ENCODE measurements around the gene FICD. TPM values are rescaled to one million over a fixed set of nuclear protein-coding genes. Genes with fewer than 3 reads are reported as not detected.

The FICD gene
- total RNA-seq, 1 donor from 2014 or later = 3.6 TPM

DNA sequence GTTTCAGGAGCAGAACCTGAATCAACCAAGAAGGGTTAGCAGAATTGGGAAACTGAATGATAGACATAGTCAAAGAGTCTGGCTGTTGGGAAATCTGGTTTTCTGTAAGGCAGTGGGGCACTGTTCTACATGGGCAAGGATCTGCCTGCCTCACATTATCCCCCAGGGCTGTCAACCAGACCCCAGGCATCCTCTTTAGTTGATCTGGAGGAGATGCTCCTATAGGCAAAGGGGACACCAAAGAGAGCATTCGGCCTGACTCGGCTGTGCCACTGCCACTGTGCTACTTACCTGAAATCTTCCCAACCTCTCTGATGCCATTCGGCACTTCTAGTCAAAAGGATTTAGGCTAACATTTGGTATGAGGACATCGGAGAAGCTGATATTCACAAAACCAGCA, 51.4 kb downstream of the FICD start:
- DNase-seq (ENCODE audit: low spot score in 2 of 2, unreplicated experiment in 2 of 2) = no peak
- Mint-ChIP-seq H3K4me3 (no peak overlapping the region), H3K27me3 (ENCODE audit: low read depth) (no peaks in the 10 kb centered on the region), H3K27ac (no peak overlapping the region), H3K4me1 (peaks cover 15% of the 10 kb centered on the region), H3K9me3 (no peaks in the 10 kb centered on the region), H3K36me3 (peaks cover 18% of the 10 kb centered on the region)
- TF ChIP-seq, protein P1, sequence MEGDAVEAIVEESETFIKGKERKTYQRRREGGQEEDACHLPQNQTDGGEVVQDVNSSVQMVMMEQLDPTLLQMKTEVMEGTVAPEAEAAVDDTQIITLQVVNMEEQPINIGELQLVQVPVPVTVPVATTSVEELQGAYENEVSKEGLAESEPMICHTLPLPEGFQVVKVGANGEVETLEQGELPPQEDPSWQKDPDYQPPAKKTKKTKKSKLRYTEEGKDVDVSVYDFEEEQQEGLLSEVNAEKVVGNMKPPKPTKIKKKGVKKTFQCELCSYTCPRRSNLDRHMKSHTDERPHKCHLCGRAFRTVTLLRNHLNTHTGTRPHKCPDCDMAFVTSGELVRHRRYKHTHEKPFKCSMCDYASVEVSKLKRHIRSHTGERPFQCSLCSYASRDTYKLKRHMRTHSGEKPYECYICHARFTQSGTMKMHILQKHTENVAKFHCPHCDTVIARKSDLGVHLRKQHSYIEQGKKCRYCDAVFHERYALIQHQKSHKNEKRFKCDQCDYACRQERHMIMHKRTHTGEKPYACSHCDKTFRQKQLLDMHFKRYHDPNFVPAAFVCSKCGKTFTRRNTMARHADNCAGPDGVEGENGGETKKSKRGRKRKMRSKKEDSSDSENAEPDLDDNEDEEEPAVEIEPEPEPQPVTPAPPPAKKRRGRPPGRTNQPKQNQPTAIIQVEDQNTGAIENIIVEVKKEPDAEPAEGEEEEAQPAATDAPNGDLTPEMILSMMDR (IDR thresholded peaks at IDR 0.05; ENCODE audit: unreplicated experiment) = no peak

DNA sequence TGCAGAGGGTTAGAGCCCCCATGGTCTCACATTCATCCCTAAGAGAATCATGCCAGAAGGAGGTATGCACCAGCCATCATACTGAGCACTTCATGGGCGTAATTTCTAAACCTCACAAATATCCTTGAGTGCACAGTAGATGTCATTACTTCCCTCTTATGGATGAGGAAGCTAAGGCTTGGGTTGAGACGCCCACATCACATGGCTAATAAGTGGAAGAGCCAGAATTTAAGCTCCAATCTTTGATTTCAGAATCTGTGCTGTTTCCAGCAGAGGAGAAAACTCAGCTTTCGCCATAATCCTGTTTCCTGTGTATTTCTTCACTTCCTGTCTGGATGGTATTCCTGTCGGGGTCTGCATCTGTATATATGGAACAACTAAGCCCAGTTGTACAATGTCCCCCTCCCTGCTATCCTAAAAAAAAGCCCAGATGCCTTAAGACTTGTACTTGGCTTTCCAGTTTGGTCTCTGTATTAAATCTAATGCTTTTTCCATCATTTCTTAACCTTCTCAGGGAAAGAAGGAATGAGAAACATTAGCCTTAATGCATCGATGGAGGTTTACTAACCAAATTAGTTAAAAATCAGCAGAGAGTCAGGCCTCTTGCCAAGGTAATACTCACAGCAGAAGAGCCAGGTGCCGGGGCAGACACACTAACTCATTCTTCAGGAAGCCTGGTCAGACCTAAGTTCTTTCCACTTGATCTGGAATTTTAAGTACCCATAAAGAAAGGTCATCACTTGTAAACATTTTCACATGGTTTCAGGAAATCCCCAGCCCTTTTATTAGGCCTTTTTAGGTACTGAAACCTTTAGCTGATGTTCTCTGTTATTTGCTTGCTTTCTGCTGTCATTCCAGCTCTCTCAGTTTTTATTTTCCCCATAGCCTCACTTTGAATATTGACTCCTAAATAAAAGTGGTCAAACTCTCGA, 52.6 kb downstream of the FICD start:
- peaks cover 18% of the 10 kb centered on the region for H3K36me3 Mint-ChIP-seq
- peaks cover 10% of the 10 kb centered on the region for H3K4me1 Mint-ChIP-seq
- H3K4me3 Mint-ChIP-seq = no peak overlapping the region
- TF ChIP-seq, protein P1 (IDR thresholded peaks at IDR 0.05; ENCODE audit: unreplicated experiment) = no peak
- DNase-seq (ENCODE audit: low spot score in 2 of 2, unreplicated experiment in 2 of 2) = no peak
- peak overlapping the region; percentile 39 for H3K27ac Mint-ChIP-seq
- no peaks in the 10 kb centered on the region for H3K9me3 Mint-ChIP-seq
- H3K27me3 Mint-ChIP-seq (ENCODE audit: low read depth) = no peaks in the 10 kb centered on the region

DNA sequence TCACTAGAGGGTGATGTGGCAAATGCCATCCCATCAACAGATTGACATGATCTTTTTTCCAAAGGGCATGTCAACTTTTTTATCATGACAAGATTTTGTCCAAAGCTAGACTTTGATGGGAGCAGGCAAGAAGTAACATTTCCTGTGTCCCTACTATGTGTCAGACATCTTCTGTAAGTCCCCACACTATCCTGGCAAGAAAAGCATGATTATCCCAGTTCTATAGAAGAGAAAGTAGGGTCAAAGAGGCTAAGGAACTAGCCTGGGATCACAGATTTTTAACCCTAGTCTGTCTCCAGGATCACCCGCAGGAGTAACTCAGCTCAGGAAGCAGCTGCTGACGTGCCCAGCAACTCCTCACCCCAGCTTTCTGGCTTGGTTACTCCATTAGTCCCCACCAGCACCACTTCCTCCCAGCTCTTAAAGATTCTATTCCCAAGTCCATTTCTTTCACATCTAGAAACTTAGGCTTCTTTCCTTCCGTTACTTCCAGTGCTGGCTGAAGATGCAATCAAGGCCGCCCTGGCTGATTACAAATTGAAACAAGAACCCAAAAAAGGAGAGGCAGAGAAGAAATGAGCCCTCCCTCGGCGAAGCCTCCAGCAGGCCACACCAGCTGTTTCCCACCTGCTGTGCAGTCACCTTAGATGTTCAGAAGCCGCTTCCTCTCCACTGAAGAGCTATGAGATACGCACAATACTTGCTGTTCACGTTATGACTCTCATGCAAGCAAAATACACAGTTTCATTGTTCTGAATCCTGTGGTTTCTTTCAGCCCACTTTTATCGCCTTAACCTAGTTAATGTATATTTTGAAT, 53.5 kb downstream of the FICD start:
- H3K27me3 Mint-ChIP-seq (ENCODE audit: low read depth) = no peaks in the 10 kb centered on the region
- no peak for DNase-seq (ENCODE audit: low spot score in 2 of 2, unreplicated experiment in 2 of 2)

More for the DNA sequence above, 53.5 kb downstream of the FICD start:
- no peaks in the 10 kb centered on the region for H3K9me3 Mint-ChIP-seq
- H3K36me3 Mint-ChIP-seq = peaks cover 18% of the 10 kb centered on the region
- H3K4me3 Mint-ChIP-seq = no peak overlapping the region
- peak overlapping the region; percentile 17 for H3K27ac Mint-ChIP-seq
- TF ChIP-seq, protein P1 (IDR thresholded peaks at IDR 0.05; ENCODE audit: unreplicated experiment) = no peak
- peaks cover 6% of the 10 kb centered on the region for H3K4me1 Mint-ChIP-seq

Other genes starting within 250 kb of the FICD start
- gene CMKLR1, start 176.0 kb upstream of the FICD start, total RNA-seq = 0.87 to 1.7 TPM (median 1.4 TPM) in 3 replicates
- 77.7 to 82.5 TPM (median 77.7 TPM) in 3 replicates for gene SART3, start 45.9 kb downstream of the FICD start, total RNA-seq
- 64.9 to 66.0 TPM (median 65.8 TPM) in 3 replicates for gene ISCU, start 47.3 kb downstream of the FICD start, total RNA-seq
- 37.6 to 43.2 TPM (median 41.2 TPM) in 3 replicates for gene TMEM119, start 82.8 kb downstream of the FICD start, total RNA-seq
- 0.33 to 0.47 TPM in 2 of 3 replicates, not detected in the other for gene SELPLG, start 118.6 kb downstream of the FICD start, total RNA-seq
- gene CORO1C, start 216.2 kb downstream of the FICD start, total RNA-seq = 61.8 to 65.3 TPM (median 64.8 TPM) in 3 replicates

All from mesothelial cell of epicardium (in vitro differentiated cells).